Stimulated activated effector memory CD8-positive, alpha-beta T cell treated with anti-CD3 and anti-CD28 coated beads, Interleukin-12 subunit alpha, Interleukin-12 subunit beta, amount 100 ng/mL, for 72 hours (primary cell): Measurements from ENCODE around the gene CCT7.

Experiments
- ATAC-seq: fragments of 150-1000 bp; cut with Tn5 transposase; 2 replicates; pipeline ENCODE4 v1.10.0; 2021
- DNase-seq, 2 donors: peaks; one replicate each; pipeline ENCODE4 v3.0.0; 2021 to 2022; ENCODE audit warnings: low spot score in 2 of 2
- H3K27ac Mint-ChIP-seq: one replicate; pipeline ENCODE4 v1.8.0; 2022; ENCODE audit warnings: mild to moderate bottlenecking, mixed read lengths
- H3K36me3 Mint-ChIP-seq: one replicate; pipeline ENCODE4 v1.8.0; 2022; ENCODE audit warnings: mild to moderate bottlenecking, mixed read lengths
- H3K4me1 Mint-ChIP-seq: one replicate; pipeline ENCODE4 v1.8.0; 2022; ENCODE audit warnings: mixed read lengths
- H3K4me3 Mint-ChIP-seq: one replicate; pipeline ENCODE4 v1.8.0; 2022; ENCODE audit warnings: mild to moderate bottlenecking, mixed read lengths
- H3K9me3 Mint-ChIP-seq: one replicate; pipeline ENCODE4 v1.8.0; 2022; ENCODE audit warnings: mixed read lengths

The CCT7 gene

DNA sequence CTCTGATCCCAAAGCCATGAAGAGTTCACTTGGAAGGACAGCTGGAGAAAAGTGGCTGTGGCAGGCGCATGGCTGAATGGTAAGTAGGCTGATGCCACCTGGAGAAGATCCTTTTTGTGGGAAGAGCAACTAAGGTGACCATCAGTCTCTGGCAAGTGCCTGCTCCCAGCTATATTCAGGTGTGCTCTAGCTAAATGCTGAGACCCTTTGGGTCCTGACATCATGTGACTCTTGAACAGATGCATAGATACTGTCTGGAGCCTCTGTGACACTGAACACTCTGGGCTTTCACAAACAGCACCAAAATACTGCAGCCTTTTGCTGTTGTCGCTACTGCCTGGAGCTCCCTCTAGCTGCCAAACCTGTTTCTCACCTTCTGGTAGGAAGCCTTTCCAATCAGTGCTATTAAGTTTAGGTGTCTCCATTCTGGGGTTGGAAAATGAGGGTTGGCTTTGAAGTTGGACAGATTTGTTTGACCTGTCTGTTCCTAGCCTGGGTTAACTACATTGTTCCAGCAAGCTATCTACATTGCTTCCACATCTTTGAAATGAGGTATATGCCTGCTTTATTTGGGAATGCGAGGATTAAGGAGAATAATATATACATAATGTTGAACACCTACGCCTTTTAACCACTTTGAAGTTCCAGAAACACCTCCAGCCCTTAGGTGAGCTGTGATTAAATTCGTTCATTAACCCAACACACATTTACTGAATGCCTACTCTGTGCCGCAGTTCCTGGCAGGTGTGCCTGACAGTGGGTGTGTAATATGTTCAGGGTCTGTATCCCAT is 56.1 kb downstream of the CCT7 start:
- ATAC-seq = no peak
- DNase-seq = peak in 1 of 2 donors; percentile 59
- no peak overlapping the region for H3K4me3 Mint-ChIP-seq
- peaks cover 18% of the 10 kb centered on the region for H3K4me1 Mint-ChIP-seq
- H3K27ac Mint-ChIP-seq = no peak overlapping the region
- no peaks in the 10 kb centered on the region for H3K9me3 Mint-ChIP-seq
- H3K36me3 Mint-ChIP-seq = no peaks in the 10 kb centered on the region

DNA sequence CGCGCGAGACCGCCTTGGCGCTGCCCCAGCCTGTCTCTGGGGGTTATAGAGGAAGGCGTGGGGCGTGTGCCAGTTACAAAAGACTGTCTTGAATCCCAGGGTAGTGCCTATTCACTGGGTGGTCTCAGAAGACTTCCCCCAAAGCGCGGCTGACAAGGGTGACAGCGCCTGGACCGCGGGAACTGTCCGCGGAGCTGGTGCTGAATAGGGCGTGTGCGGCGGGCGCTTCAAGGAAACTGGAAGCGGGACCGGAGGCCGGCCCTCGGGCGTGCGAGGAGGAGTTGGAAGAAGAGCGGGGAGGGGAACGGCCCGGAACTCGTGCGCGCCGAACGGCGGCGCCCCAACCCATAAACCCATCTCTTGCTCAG is 57.0 kb downstream of the CCT7 start:
- Mint-ChIP-seq H3K36me3 (no peaks in the 10 kb centered on the region), H3K27ac (no peak overlapping the region), H3K4me3 (peak overlapping the region; percentile 67), H3K4me1 (peaks cover 10% of the 10 kb centered on the region), H3K9me3 (no peaks in the 10 kb centered on the region)
- ATAC-seq (no peak), DNase-seq (peak; percentile 48 to 77)

DNA sequence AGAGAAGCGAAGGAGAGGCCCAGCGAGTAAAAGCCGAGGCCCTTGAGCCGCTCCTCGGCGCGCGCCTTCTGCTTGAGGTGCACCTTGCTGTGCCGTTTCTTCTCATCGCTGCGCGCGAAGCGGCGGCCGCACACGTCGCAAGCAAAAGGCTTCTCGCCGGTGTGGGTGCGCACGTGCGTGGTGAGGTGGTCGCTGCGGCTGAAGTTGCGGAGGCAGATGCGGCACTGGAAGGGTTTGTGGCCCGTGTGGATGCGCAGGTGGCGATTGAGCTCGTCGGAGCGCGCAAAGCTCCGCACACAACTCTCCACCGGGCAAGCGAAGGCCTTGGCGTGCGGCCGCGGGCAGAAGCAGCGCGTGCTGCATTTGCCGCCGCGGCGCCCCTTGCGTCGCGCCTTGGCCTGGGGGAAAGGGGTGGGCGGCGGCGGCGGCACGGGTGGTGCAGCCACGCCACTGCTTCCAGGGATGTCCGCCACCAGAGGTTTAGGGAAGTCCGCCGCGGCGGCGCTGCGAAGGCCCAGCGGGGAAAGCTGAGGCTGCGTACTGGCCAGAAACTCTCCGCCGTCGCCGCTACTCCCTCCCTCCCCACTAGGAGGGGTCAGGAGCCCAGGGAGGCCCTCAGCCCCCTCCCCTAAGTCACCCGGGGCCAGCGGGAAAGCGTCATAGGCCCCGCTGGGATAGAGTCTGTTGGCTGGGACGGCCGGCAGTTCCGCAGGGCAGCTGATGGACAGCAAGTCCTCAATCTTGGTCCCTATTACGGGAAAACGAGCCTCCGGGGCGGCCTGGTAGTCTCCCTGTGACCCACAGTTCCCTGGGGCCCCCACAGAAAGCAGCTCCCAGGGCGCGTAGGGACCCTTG is 57.6 kb downstream of the CCT7 start:
- Mint-ChIP-seq H3K4me3 (peak overlapping the region; percentile 67), H3K9me3 (no peaks in the 10 kb centered on the region), H3K27ac (no peak overlapping the region), H3K36me3 (no peaks in the 10 kb centered on the region), H3K4me1 (peaks cover 10% of the 10 kb centered on the region)
- ATAC-seq = no peak
- no peak for DNase-seq

DNA sequence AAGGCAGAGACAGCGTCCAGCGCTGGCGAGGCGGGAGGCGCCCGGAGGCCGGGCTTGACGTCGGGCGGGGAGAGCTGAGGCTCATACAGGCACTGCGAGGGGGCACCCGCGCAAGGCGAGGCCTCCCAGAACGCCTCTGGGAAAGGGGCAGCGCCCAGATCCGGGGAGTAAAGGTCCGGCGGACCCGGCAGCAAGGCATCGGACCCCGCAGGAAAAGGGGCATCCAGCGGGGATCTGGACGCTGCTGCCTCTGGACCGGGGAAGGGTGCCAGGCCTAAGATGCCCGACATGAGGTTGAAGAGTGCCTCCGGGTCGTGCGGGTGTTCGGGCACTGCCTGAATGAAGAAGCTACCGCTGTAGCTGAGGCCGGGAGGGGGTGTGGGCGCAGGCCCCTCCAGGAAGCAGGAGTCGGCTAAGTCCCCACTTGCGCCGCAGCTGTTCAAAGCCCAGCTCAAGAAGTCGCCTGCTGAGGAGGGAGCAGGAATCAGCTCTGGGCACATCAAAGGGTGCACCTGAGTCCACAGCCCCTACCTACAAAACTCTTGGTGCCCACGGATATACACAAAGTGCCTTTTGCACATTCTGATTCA is 58.3 kb downstream of the CCT7 start:
- peaks cover 10% of the 10 kb centered on the region for H3K4me1 Mint-ChIP-seq
- H3K27ac Mint-ChIP-seq = no peak overlapping the region
- no peak for ATAC-seq
- no peaks in the 10 kb centered on the region for H3K9me3 Mint-ChIP-seq
- H3K36me3 Mint-ChIP-seq = no peaks in the 10 kb centered on the region
- H3K4me3 Mint-ChIP-seq = peak overlapping the region; percentile 67
- no peak for DNase-seq

DNA sequence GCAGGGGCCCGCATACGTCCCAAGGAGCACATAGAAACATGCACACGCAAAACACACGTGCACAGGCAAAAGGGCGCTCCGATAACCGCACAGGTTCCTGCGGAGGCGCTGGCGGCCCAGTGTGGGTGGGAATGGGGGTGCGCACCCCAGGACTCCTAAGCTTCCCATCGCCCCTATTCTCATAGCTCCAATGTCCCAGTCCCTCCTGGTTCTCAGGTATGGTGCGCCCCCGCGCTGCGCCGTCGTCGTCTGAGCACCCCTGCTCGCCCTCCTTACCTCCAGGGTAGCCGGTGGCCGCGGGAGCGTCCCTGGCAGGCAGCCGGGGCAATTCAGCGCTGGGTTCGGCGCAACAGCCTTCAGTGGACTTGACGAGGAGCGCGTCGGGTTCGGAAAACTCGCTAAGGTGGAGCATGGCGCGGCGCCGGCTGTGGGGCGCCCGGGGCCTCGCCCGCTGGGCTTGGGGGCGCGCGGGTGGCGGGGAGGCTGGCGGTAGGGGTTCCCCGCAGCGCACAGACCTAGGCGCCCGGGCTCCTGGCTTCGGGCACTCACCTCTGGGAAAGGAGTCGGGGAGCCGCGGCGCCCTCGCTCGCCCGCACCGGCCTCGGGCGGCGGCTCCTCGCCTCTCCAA is 58.9 kb downstream of the CCT7 start:
- no peaks in the 10 kb centered on the region for H3K36me3 Mint-ChIP-seq
- H3K9me3 Mint-ChIP-seq = no peaks in the 10 kb centered on the region
- peaks cover 10% of the 10 kb centered on the region for H3K4me1 Mint-ChIP-seq
- ATAC-seq (peak; percentile 4), DNase-seq (peak in 1 of 2 donors; percentile 57)
- peak overlapping the region; percentile 67 for H3K4me3 Mint-ChIP-seq
- H3K27ac Mint-ChIP-seq = no peak overlapping the region

- Mint-ChIP-seq H3K4me3 (peak within 1 kb of the TSS; percentile 67), H3K9me3 (no peaks in the 10 kb centered on the region), H3K27ac (no peak within 1 kb of the TSS), H3K4me1 (peaks cover 10% of the 10 kb centered on the region), H3K36me3 (no peaks in the 10 kb centered on the region)
- peak; percentile 76 to 91 for DNase-seq
- ATAC-seq = peak; percentile 97
These were observed 59.5 kb downstream of the CCT7 start, which contains the start of gene EGR4 for GRCh38 chr2:73293534-73294171. Gene EGR4, minus strand, starts transcription at chr2:73293548. Its CDS starts 231 bp downstream, at chr2:73293317.

GRCh38 chr2:73294239-73294638 is 60.1 kb downstream of the CCT7 start:
- Mint-ChIP-seq H3K4me3 (peak overlapping the region; percentile 67), H3K9me3 (no peaks in the 10 kb centered on the region), H3K4me1 (peaks cover 10% of the 10 kb centered on the region), H3K27ac (no peak overlapping the region), H3K36me3 (no peaks in the 10 kb centered on the region)
- no peak for ATAC-seq
- DNase-seq = no peak

DNA sequence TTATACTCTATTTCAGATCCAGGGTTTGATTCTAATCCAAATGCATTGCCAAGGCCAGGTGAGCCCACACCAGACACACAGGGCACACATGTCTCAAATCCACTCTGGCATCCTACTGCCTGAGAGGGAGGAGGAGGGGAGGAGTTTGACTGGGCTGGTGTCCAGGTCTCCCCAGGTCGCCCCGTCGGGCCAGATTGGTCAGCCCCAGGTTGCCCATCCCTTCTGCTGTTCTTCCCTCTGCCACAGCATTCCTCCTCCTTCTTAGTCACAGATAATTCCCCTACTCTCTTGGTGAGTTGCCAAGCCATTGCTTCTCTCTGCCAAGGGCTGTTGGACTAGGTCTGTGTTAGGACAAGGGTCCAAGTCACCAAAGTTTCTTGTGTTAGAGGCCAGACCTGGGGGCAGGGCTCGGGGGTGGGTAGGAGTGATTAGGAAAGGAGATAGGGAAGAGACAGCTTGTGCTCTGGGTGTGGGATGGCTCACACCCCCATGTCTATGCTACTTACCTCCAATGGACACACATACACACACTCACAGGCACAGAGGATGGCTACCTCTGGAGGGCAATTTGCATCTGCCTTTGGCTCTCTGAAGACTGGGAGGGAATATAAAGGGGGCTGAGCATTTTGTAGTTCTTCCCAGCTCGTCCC is 61.8 kb downstream of the CCT7 start:
- DNase-seq (no peak), ATAC-seq (no peak)
- no peaks in the 10 kb centered on the region for H3K9me3 Mint-ChIP-seq
- H3K36me3 Mint-ChIP-seq = no peaks in the 10 kb centered on the region
- H3K4me1 Mint-ChIP-seq = peaks cover 8% of the 10 kb centered on the region
- H3K27ac Mint-ChIP-seq = no peak overlapping the region
- H3K4me3 Mint-ChIP-seq = no peak overlapping the region

GRCh38 chr2:73297151-73297559 is 63.0 kb downstream of the CCT7 start:
- Mint-ChIP-seq H3K9me3 (no peaks in the 10 kb centered on the region), H3K4me1 (no peaks in the 10 kb centered on the region), H3K4me3 (no peak overlapping the region), H3K27ac (no peak overlapping the region), H3K36me3 (no peaks in the 10 kb centered on the region)
- DNase-seq = no peak
- ATAC-seq = no peak

- Mint-ChIP-seq H3K36me3 (no peaks in the 10 kb centered on the region), H3K27ac (no peak overlapping the region), H3K4me1 (no peaks in the 10 kb centered on the region), H3K4me3 (no peak overlapping the region), H3K9me3 (no peaks in the 10 kb centered on the region)
- DNase-seq = no peak
- ATAC-seq = no peak
These were observed 63.5 kb downstream of the CCT7 start for GRCh38 chr2:73297586-73297985.

DNA sequence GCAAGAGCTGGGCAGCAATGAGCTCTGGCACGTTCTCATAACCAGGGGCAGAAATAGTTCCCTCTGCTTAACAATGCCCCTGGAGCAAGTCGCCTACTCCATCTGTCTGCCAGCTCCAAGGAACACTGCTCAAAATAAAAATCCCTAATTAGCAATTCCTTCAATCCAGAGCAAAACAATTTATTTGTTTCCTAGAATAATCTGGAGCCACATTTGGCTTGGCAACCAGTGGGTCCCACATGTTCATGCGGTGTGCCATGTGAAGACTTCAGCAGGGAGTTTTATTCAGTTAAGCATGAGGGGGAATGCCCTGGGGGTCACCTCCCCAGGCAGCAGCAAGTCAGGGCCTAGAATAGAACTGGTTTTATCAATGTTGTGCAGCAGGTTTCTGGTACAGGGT is 66.8 kb downstream of the CCT7 start:
- Mint-ChIP-seq H3K27ac (no peak overlapping the region), H3K36me3 (no peaks in the 10 kb centered on the region), H3K9me3 (no peaks in the 10 kb centered on the region), H3K4me3 (no peak overlapping the region), H3K4me1 (no peaks in the 10 kb centered on the region)
- no peak for ATAC-seq
- DNase-seq = no peak

GRCh38 chr2:73301636-73302035 is 67.5 kb downstream of the CCT7 start:
- Mint-ChIP-seq H3K4me3 (no peak overlapping the region), H3K36me3 (no peaks in the 10 kb centered on the region), H3K4me1 (no peaks in the 10 kb centered on the region), H3K9me3 (no peaks in the 10 kb centered on the region), H3K27ac (no peak overlapping the region)
- no peak for DNase-seq
- ATAC-seq = peak; percentile 47
